Measurements from ENCODE around the gene ATP2A2. TPM values are rescaled to one million over a fixed set of nuclear protein-coding genes. Genes with fewer than 3 reads are reported as not detected.

ATP2A2 gene
- total and polyA plus RNA-seq, 2 of the 8 experiments (the other 6 are each of a cell fraction or from before 2014, with no cell fraction given), result 86.1 to 271 TPM

DNA sequence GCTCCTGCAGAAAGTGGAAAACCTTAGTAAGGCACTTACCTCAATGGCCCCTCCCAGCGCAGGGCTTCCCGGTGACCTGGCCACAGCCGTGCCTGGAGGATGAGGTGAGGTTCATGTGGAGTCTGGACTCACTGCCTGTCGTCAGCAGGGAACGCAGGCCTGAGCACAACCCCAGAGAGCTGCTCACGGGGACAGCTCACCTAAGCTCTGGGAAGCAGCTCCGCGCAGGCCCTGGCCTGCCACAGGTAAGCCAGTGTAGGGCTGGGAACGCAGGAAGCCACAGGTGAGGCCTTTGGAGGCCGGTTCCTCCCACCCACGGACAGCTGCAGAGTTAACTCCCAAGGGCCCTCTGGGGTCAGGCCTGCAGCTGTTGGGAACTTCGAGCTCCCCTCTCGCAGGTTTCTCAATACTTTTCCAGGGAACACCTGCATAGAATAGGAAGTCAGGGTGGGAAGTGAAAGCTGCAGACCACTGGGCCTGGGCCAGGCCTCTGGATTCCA is 89.7 kb downstream of the ATP2A2 start:
- Histone ChIP-seq H3K9me3 (ENCODE audit: insufficient read depth in 2 of 2, low read depth in 1 of 2, low read length in 1 of 2) (no peaks in the 10 kb centered on the region), H3K56ac (replicated peaks; ENCODE audit: insufficient read length, low read depth, low read length) (no peak overlapping the region), H2AK5ac (ENCODE audit: low read depth, low read length) (no peak overlapping the region), H4K5ac (ENCODE audit: insufficient read length, low read depth, low read length) (no peak overlapping the region), H2AFZ (ENCODE audit: low read length) (no peak overlapping the region), H3K18ac (ENCODE audit: extremely low read depth, low read length) (no peak overlapping the region), H3K4me2 (ENCODE audit: insufficient read depth in 1 of 2, low read depth in 2 of 2, low read length in 2 of 2) (no peak overlapping the region), H3K79me1 (ENCODE audit: low read depth, low read length) (no peaks in the 10 kb centered on the region; the same call in 1 of the 2 replicates), H2BK120ac (replicated peaks; ENCODE audit: low read depth, low read length) (no peak overlapping the region), H3K9ac (replicated peaks in 1 of 4; ENCODE audit: extremely low read depth in 1 of 4, low read depth in 3 of 4, low read length in 3 of 4) (no peak overlapping the region), H3K36me3 (ENCODE audit: control insufficient read depth in 2 of 4, insufficient read depth in 4 of 4, low read length in 3 of 4) (peaks cover 21 to 44% (median 38%) of the 10 kb centered on the region in 4 experiments), H4K20me1 (replicated peaks in 1 of 2; ENCODE audit: control insufficient read depth in 1 of 2, insufficient read depth in 2 of 2, low read length in 2 of 2) (peaks cover 0 to 10% of the 10 kb centered on the region in 2 experiments), H2BK12ac (ENCODE audit: low read depth, low read length) (no peak overlapping the region), H3K27ac (ENCODE audit: low read depth, low read length) (no peak overlapping the region), H2BK15ac (ENCODE audit: low read length) (no peak overlapping the region), H4K91ac (replicated peaks; ENCODE audit: insufficient read length, low read length) (no peak overlapping the region), H3K79me2 (ENCODE audit: control insufficient read depth in 1 of 2, insufficient read depth in 2 of 2, low read length in 2 of 2) (no peaks in the 10 kb centered on the region), H4K8ac (ENCODE audit: extremely low read depth, insufficient read depth, low read length) (no peak overlapping the region), H2BK5ac (ENCODE audit: low read depth, low read length) (no peak overlapping the region), H3K4me1 (replicated peaks in 1 of 4; ENCODE audit: control insufficient read depth in 3 of 4, insufficient read depth in 4 of 4, low read length in 3 of 4) (no peaks in the 10 kb centered on the region; a peak in 1 of 7 replicates), H3K4ac (replicated peaks; ENCODE audit: insufficient read length, low read depth, low read length) (no peak overlapping the region), H3K4me3 (ENCODE audit: extremely low read depth in 1 of 4, insufficient read depth in 2 of 4, low read depth in 3 of 4, low read length in 4 of 4) (no peak overlapping the region), H3K14ac (ENCODE audit: insufficient read length) (no peak overlapping the region), H3K23me2 (ENCODE audit: low read depth, low read length) (no peaks in the 10 kb centered on the region), H3K23ac (ENCODE audit: insufficient read length) (no peak overlapping the region), H2BK20ac (ENCODE audit: low read length) (no peak overlapping the region), H3K27me3 (replicated peaks in 1 of 4; ENCODE audit: control insufficient read depth in 3 of 4, extremely low read depth in 1 of 4, insufficient read depth in 3 of 4, low read length in 3 of 4) (no peaks in the 10 kb centered on the region)
- ChIA-PET POLR2A (ENCODE audit: partially characterized antibody) (interaction anchor here (0.9 to 6.7 kb wide), 10 partner anchors 9 to 291 kb away, joined by 3 to 69 read pairs (median 4); partner anchors contain the start of genes ANAPC7, FAM216A and GPN3), CTCF (ENCODE audit: partially characterized antibody) (interaction anchor here (0.5 to 1.6 kb wide), 4 partner anchors 11 to 272 kb away, joined by 3 to 8 read pairs (median 3); no protein-coding TSS in a partner anchor)
- DNase-seq (ENCODE audit: low read depth in 1 of 2, low spot score in 2 of 2), result no peak
- 85% methylated on average over 13 of the region's 13 CpGs; no CpG with 5 or more reads in 1 of the 2 experiments for WGBS, 2 experiments (ENCODE audit: extremely low coverage in 1 of 2, insufficient coverage in 1 of 2, insufficient read length in 1 of 2, insufficient replicate concordance in 2 of 2, low coverage in 1 of 2, low lambda C conversion rate in 2 of 2, missing lambda C conversion rate in 1 of 2)
- no peak for FAIRE-seq
- TF ChIP-seq POLR2A (IDR thresholded peaks at IDR 0.05; ENCODE audit: control extremely low read depth in 1 of 2, low read depth in 2 of 2, low read length in 2 of 2) (peak in 1 of 2 experiments; percentile 48; a peak in 1 of 3 replicates), SAP30 (IDR thresholded peaks at IDR 0.05; ENCODE audit: insufficient read depth, insufficient replicate concordance, low read length) (no peak)
